Breast epithelium (tissue), 3 donors: ENCODE measurements around the gene NUP37.

Experiments used
- POLR2AphosphoS5 ChIP-seq, 3 donors: sonication (generic); formaldehyde crosslinking; IDR thresholded peaks; one replicate each; pipeline ENCODE4 v1.6.1; 2017; ENCODE audit warnings: antibody characterized with exemption in 3 of 3
- TF ChIP-seq, protein P1 (sequence below), 3 donors: fragments of 450-650 bp; IDR thresholded peaks; one replicate each; pipeline ENCODE4 v1.5.1; 2016 to 2017; ENCODE audit warnings: antibody characterized with exemption in 3 of 3, mild to moderate bottlenecking in 3 of 3, moderate library complexity in 3 of 3

DNA sequence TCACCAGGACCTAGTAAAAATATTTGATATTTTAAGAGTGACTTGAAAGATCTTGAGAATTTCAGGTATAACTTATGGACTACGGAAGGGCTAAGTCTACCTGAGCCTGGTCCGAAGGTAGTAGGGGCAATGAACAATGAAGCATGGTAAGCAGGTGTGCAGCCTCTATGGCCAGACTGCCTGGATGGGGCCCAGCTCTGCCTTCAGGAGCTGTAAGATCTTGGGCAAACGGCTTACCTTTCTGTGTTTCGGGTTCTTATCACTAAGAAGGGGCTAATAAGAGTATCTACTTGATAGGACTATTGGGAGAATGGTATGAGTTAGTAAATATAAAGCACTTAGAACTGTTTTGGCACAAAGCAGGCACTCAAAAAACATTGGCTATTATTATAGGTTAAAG is 39.1 kb downstream of the NUP37 start:
- TF ChIP-seq, protein P1, sequence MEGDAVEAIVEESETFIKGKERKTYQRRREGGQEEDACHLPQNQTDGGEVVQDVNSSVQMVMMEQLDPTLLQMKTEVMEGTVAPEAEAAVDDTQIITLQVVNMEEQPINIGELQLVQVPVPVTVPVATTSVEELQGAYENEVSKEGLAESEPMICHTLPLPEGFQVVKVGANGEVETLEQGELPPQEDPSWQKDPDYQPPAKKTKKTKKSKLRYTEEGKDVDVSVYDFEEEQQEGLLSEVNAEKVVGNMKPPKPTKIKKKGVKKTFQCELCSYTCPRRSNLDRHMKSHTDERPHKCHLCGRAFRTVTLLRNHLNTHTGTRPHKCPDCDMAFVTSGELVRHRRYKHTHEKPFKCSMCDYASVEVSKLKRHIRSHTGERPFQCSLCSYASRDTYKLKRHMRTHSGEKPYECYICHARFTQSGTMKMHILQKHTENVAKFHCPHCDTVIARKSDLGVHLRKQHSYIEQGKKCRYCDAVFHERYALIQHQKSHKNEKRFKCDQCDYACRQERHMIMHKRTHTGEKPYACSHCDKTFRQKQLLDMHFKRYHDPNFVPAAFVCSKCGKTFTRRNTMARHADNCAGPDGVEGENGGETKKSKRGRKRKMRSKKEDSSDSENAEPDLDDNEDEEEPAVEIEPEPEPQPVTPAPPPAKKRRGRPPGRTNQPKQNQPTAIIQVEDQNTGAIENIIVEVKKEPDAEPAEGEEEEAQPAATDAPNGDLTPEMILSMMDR (IDR thresholded peaks at IDR 0.05) = no peak
- no peak for TF ChIP-seq POLR2AphosphoS5 (IDR thresholded peaks at IDR 0.05)
